ENCODE measurements around the gene RBM45.

- no peak for TF ChIP-seq POLR2AphosphoS5 (IDR thresholded peaks at IDR 0.05; ENCODE audit: insufficient read depth in 1 of 2, low read depth in 1 of 2)
- no peak for TF ChIP-seq CTCF (IDR thresholded peaks at IDR 0.05)
- TF ChIP-seq POLR2A (IDR thresholded peaks at IDR 0.05): no peak
Observed at GRCh38 chr2:178106053-178106452, 6.2 kb upstream of the RBM45 start.
